PFSK-1 (cell line): Measurements from ENCODE around the gene PRSS57.

Experiments used
- FOXP2 ChIP-seq: optimal IDR thresholded peaks from 2 replicates; pipeline ENCODE3; 2011; ENCODE audit warnings: borderline replicate concordance, control low read depth, inconsistent platforms; ENCODE audit not compliant: insufficient read depth; ENCODE audit errors: extremely low read length, extremely low read depth
- POLR2AphosphoS5 ChIP-seq: IDR thresholded peaks from 2 replicates; pipeline ENCODE4 v1.6.1; 2012; ENCODE audit warnings: low read depth, mild to moderate bottlenecking, control low read depth, low read length, moderate library complexity
- REST ChIP-seq, 2 experiments: IDR thresholded peaks; 2 replicates each; pipeline versions ENCODE4 v1.6.1 to v1.8.0; 2011 to 2012; ENCODE audit warnings: low read depth in 2 of 2, low read length in 2 of 2, control low read depth in 1 of 2, inconsistent platforms in 1 of 2, mild to moderate bottlenecking in 1 of 2, moderate library complexity in 1 of 2; ENCODE audit not compliant: insufficient read depth in 1 of 2
- SIN3A ChIP-seq: IDR thresholded peaks from 2 replicates; pipeline ENCODE4 v1.6.1; 2012; ENCODE audit warnings: mild to moderate bottlenecking, low read length, moderate library complexity, borderline replicate concordance; ENCODE audit not compliant: insufficient read depth
- TAF1 ChIP-seq: IDR thresholded peaks from 2 replicates; pipeline ENCODE4 v1.6.1; 2012; ENCODE audit warnings: low read length, control low read depth, borderline replicate concordance; ENCODE audit not compliant: insufficient read depth

Gene PRSS57

GRCh38 chr19:653425-653824, 41.8 kb downstream of the PRSS57 start:
- no peak for TF ChIP-seq SIN3A
- no peak for TF ChIP-seq FOXP2
- TF ChIP-seq REST (IDR thresholded peaks at IDR 0.05; ENCODE audit: insufficient read depth in 1 of 2, low read depth in 2 of 2, low read length in 2 of 2), result no peak
- no peak for TF ChIP-seq TAF1
- no peak for TF ChIP-seq POLR2AphosphoS5

- no peak for TF ChIP-seq SIN3A
- no peak for TF ChIP-seq FOXP2
- no peak for TF ChIP-seq POLR2AphosphoS5
- no peak for TF ChIP-seq TAF1
- TF ChIP-seq REST (IDR thresholded peaks at IDR 0.05; ENCODE audit: insufficient read depth in 1 of 2, low read depth in 2 of 2, low read length in 2 of 2), result no peak
Observed at GRCh38 chr19:652467-653389, 42.5 kb downstream of the PRSS57 start.

- TF ChIP-seq POLR2AphosphoS5 (no peak), TAF1 (no peak), FOXP2 (no peak), SIN3A (no peak), REST (IDR thresholded peaks at IDR 0.05; ENCODE audit: insufficient read depth in 1 of 2, low read depth in 2 of 2, low read length in 2 of 2) (no peak)
Observed at GRCh38 chr19:651991-652390, 43.3 kb downstream of the PRSS57 start.

GRCh38 chr19:651114-651818, 44.0 kb downstream of the PRSS57 start:
- no peak for TF ChIP-seq POLR2AphosphoS5
- TF ChIP-seq REST (IDR thresholded peaks at IDR 0.05; ENCODE audit: insufficient read depth in 1 of 2, low read depth in 2 of 2, low read length in 2 of 2), result no peak
- TF ChIP-seq SIN3A, result no peak
- no peak for TF ChIP-seq FOXP2
- TF ChIP-seq TAF1, result no peak
